GM12878 (cell line): Measurements from ENCODE around the gene MMP11. TPM values are rescaled to one million over a fixed set of nuclear protein-coding genes. Genes with fewer than 3 reads are reported as not detected.
A peak's percentile ranks its signal among the peaks of the same experiment; 100 is the strongest.

Experiments used
- ATAC-seq: fragments of 200-7000 bp; cut with Tn5 transposase; 3 replicates; pipeline ENCODE4 v1.9.1; 2020; ENCODE audit warnings: mild to moderate bottlenecking, moderate library complexity
- BruUV-seq: library from RNA; stranded (reverse); fragments of 400-500 nt; replicated peaks from 2 replicates; lab custom pipeline; 2021; lab: Mats Ljungman, UMichigan
- CTCF ChIA-PET: fragments of 300-600 bp; sonication (Branson Sonifier 250); formaldehyde crosslinking; extraction: SDS; loops from one replicate; lab custom pipeline; 2021; ENCODE audit warnings: inconsistent platforms; lab: Yijun Ruan, JAX
- POLR2A ChIA-PET: fragments of 350-600 bp; formaldehyde crosslinking; extraction: SDS; loops from one replicate; lab custom pipeline; 2021; ENCODE audit warnings: inconsistent platforms; lab: Charles Lee
- RAD21 ChIA-PET: fragments of 300-600 bp; sonication (Branson Sonifier 250); formaldehyde crosslinking; loops from one replicate; lab custom pipeline; 2023; ENCODE audit warnings: antibody characterized with exemption; ENCODE audit not compliant: unreplicated experiment; lab: Charles Lee
- SMC1A ChIA-PET: fragments of 300-600 bp; sonication (Branson Sonifier 250); formaldehyde crosslinking; loops from one replicate; lab custom pipeline; 2023; ENCODE audit not compliant: unreplicated experiment, uncharacterized antibody; lab: Charles Lee
- DNase-seq: peaks from one replicate; pipeline ENCODE4 v3.0.0-alpha.2; 2011; ENCODE audit warnings: low read depth, low spot score
- FAIRE-seq: peaks from 3 replicates; lab custom pipeline; 2011; peaks lifted over from hg19 to GRCh38; lab: Jason Lieb, UNC
- H2AFZ ChIP-seq: 2 replicates; pipeline ENCODE4 v1.6.0; 2011; ENCODE audit warnings: low read depth, low read length, control low read depth; ENCODE audit not compliant: control insufficient read depth
- H3K27ac ChIP-seq: 2 replicates; pipeline ENCODE4 v1.5.1; 2011; ENCODE audit warnings: control low read depth; ENCODE audit not compliant: control insufficient read depth, insufficient read depth
- H3K27me3 ChIP-seq, 2 experiments: replicated peaks in 1 of 2; 2 replicates each; pipeline versions ENCODE4 v1.6.0 to v1.6.1; 2011; ENCODE audit warnings: low read length in 1 of 2; ENCODE audit not compliant: control insufficient read depth in 2 of 2, insufficient read depth in 2 of 2
- H3K36me3 ChIP-seq, 2 experiments: 2 replicates each; pipeline ENCODE4 v1.5.1; 2011; ENCODE audit warnings: low read length in 1 of 2; ENCODE audit not compliant: control insufficient read depth in 2 of 2, insufficient read depth in 2 of 2
- H3K4me1 ChIP-seq: 2 replicates; pipeline ENCODE4 v1.6.1; 2011; ENCODE audit warnings: mild to moderate bottlenecking, low read length, moderate library complexity, mixed read lengths; ENCODE audit not compliant: control insufficient read depth, insufficient read depth
- H3K4me2 ChIP-seq: 2 replicates; pipeline ENCODE4 v1.6.0; 2011; ENCODE audit warnings: control low read depth; ENCODE audit not compliant: control insufficient read depth, insufficient read depth
- H3K4me3 ChIP-seq: fragments of 200-600 bp; sonication (generic); 2 replicates; pipeline ENCODE4 v1.5.1; 2016
- H3K79me2 ChIP-seq: 2 replicates; pipeline ENCODE4 v1.6.0; 2011; ENCODE audit warnings: low read length; ENCODE audit not compliant: control insufficient read depth, insufficient read depth
- H3K9ac ChIP-seq: 2 replicates; pipeline ENCODE4 v1.8.0; 2011; ENCODE audit warnings: low read length, control low read depth, mixed read lengths; ENCODE audit not compliant: control insufficient read depth, insufficient read depth
- H3K9me3 ChIP-seq: replicated peaks from 3 replicates; pipeline ENCODE4 v1.5.1; 2011; ENCODE audit warnings: mild to moderate bottlenecking, low read length; ENCODE audit not compliant: control insufficient read depth, insufficient read depth
- H4K20me1 ChIP-seq: 2 replicates; pipeline ENCODE4 v1.6.0; 2011; ENCODE audit not compliant: control insufficient read depth, insufficient read depth
- BCLAF1 ChIP-seq: fragments of 450-650 bp; IDR thresholded peaks from 2 replicates; pipeline ENCODE4 v1.6.1; 2017; ENCODE audit warnings: antibody characterized with exemption, mild to moderate bottlenecking, moderate library complexity
- CEBPB ChIP-seq, 2 experiments: fragments of 150-350 bp in 1 of 2; IDR thresholded peaks; 2 replicates each; pipeline ENCODE4 v1.6.1; 2012 to 2014; ENCODE audit warnings: low read depth in 2 of 2, low read length in 2 of 2, borderline replicate concordance in 1 of 2, inconsistent platforms in 1 of 2
- CHD4 ChIP-seq: fragments of 200-600 bp; sonication (generic); IDR thresholded peaks from 2 replicates; pipeline ENCODE4 v1.6.1; 2016; ENCODE audit warnings: mild to moderate bottlenecking
- CUX1 ChIP-seq: IDR thresholded peaks from 2 replicates; pipeline ENCODE4 v1.6.1; 2012; ENCODE audit warnings: improper control_type of control experiment, low read depth, low read length; ENCODE audit not compliant: insufficient replicate concordance
- HDAC2 ChIP-seq: fragments of 200-600 bp; sonication (generic); IDR thresholded peaks from 2 replicates; pipeline ENCODE4 v1.6.1; 2017
- JUND ChIP-seq: IDR thresholded peaks from 2 replicates; pipeline ENCODE4 v1.6.1; 2012; ENCODE audit warnings: low read depth, mild to moderate bottlenecking, low read length, improper control_type of control experiment, moderate library complexity
- MEF2B ChIP-seq: fragments of 450-650 bp; IDR thresholded peaks from 2 replicates; pipeline ENCODE4 v1.6.1; 2018; ENCODE audit warnings: mild to moderate bottlenecking, moderate library complexity; ENCODE audit not compliant: partially characterized antibody, poor library complexity, severe bottlenecking
- NR2C2 ChIP-seq: IDR thresholded peaks from 2 replicates; pipeline ENCODE4 v1.6.1; 2011; ENCODE audit warnings: borderline replicate concordance, low read depth; ENCODE audit not compliant: control insufficient read depth, insufficient read length
- ZNF274 ChIP-seq: IDR thresholded peaks from one replicate; pipeline ENCODE4 v1.8.0; 2011; ENCODE audit not compliant: insufficient read length, insufficient read depth
- WGBS: methylation state at CpG from one replicate; pipeline ENCODE4 v1.1.6; 2016; ENCODE audit warnings: low lambda C conversion rate; ENCODE audit not compliant: insufficient replicate concordance, insufficient coverage; ENCODE audit errors: missing lambda C conversion rate; 5-methylcytosine and 5-hydroxymethylcytosine counted together
- in situ Hi-C: fragments of 300-500 bp; cut with MboI; formaldehyde crosslinking; loops from 9 replicates; pipeline ENCODE4 v1.14.3; 2018; ENCODE audit warnings: mixed read lengths
- intact Hi-C: fragments of 100-400 bp; cut with micrococcal nuclease; formaldehyde crosslinking; loops from one replicate; pipeline ENCODE4 v1.14.2; 2022; ENCODE audit not compliant: unreplicated experiment
- polyA plus RNA-seq, 11 experiments: library from polyadenylated mRNA; depleted of rRNA in 4 of 11; unstranded in 6 of 11; stranded (reverse) in 5 of 11; fragments of >200 nt; fragmentation: Nextera tagmentation in 4 of 11; fragmentation: Illumina TruSeq in 1 of 11; extraction: Ambion mirVana in 4 of 11; extraction: Trizol in 1 of 11; gene quantifications; 1 replicate in 1 of 11; 2 replicates in 10 of 11; pipeline versions ENCODE4 v1.2.1 to v1.2.3, GENCODE V29; 2011 to 2016; ENCODE audit warnings: inconsistent platforms in 2 of 11, missing spikeins in 2 of 11, low read depth in 1 of 11
- total RNA-seq, 4 experiments: library from RNA; depleted of rRNA in 3 of 4; stranded (reverse); fragments of >200 nt in 3 of 4; fragmentation: Illumina TruSeq in 1 of 4; extraction: Trizol in 1 of 4; gene quantifications; 2 replicates each; pipeline versions ENCODE4 v1.2.1 to v1.2.3, GENCODE V29; 2013 to 2021
- TF ChIP-seq, protein P1 (sequence below): IDR thresholded peaks from 2 replicates; pipeline ENCODE4 v1.6.1; 2011; ENCODE audit warnings: borderline replicate concordance, low read depth, mild to moderate bottlenecking, moderate library complexity, mixed read lengths, low read length; ENCODE audit not compliant: insufficient read depth; ENCODE audit errors: extremely low read length
- TF ChIP-seq, protein P2 (sequence below): fragments of 450-650 bp; IDR thresholded peaks from 2 replicates; pipeline ENCODE4 v1.6.1; 2014; ENCODE audit warnings: mild to moderate bottlenecking

The MMP11 gene
- total and polyA plus RNA-seq, 10 of the 15 experiments (the other 5 are each of a cell fraction or from before 2014, with no cell fraction given): 0.03 to 1.1 (median 0.31) TPM; not detected in 2

GRCh38 chr22:23817146-23817545 lies 44.5 kb downstream of the MMP11 start:
- no peak for DNase-seq
- Histone ChIP-seq H3K4me3 (no peak overlapping the region), H3K79me2 (no peaks in the 10 kb centered on the region), H3K4me1 (no peaks in the 10 kb centered on the region), H3K27me3 (no peaks in the 10 kb centered on the region), H4K20me1 (no peaks in the 10 kb centered on the region; the same call in 1 of the 2 replicates), H3K9ac (no peak overlapping the region), H3K36me3 (peaks cover 11 to 34% of the 10 kb centered on the region in 2 experiments), H3K9me3 (no peaks in the 10 kb centered on the region), H2AFZ (no peak overlapping the region), H3K4me2 (no peak overlapping the region), H3K27ac (no peak overlapping the region)
- ChIA-PET SMC1A (interaction anchor here (1.1 kb wide), 1 partner anchor 11 kb away, joined by 3 read pairs; no protein-coding TSS in a partner anchor), RAD21 (no interaction called here), CTCF (no interaction called here), POLR2A (no interaction called here)
- no peak for FAIRE-seq
- in situ Hi-C loops (no loop called here), intact Hi-C loops (no loop called here)
- no peak for ATAC-seq
- 98% methylated on average over 6 of the region's 6 CpGs for WGBS
- TSS peak; percentile 35 for BruUV-seq
- no peak for TF ChIP-seq MEF2B
- TF ChIP-seq HDAC2: no peak
- no peak for TF ChIP-seq JUND
- TF ChIP-seq CEBPB (IDR thresholded peaks at IDR 0.05; ENCODE audit: borderline replicate concordance in 1 of 2, low read depth in 2 of 2, low read length in 2 of 2): no peak
- TF ChIP-seq BCLAF1: no peak
- TF ChIP-seq NR2C2: no peak
- no peak for TF ChIP-seq ZNF274
- TF ChIP-seq, protein P1, sequence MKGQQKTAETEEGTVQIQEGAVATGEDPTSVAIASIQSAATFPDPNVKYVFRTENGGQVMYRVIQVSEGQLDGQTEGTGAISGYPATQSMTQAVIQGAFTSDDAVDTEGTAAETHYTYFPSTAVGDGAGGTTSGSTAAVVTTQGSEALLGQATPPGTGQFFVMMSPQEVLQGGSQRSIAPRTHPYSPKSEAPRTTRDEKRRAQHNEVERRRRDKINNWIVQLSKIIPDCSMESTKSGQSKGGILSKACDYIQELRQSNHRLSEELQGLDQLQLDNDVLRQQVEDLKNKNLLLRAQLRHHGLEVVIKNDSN: no peak
- TF ChIP-seq CUX1: no peak
- TF ChIP-seq CHD4: no peak
- TF ChIP-seq, protein P2, sequence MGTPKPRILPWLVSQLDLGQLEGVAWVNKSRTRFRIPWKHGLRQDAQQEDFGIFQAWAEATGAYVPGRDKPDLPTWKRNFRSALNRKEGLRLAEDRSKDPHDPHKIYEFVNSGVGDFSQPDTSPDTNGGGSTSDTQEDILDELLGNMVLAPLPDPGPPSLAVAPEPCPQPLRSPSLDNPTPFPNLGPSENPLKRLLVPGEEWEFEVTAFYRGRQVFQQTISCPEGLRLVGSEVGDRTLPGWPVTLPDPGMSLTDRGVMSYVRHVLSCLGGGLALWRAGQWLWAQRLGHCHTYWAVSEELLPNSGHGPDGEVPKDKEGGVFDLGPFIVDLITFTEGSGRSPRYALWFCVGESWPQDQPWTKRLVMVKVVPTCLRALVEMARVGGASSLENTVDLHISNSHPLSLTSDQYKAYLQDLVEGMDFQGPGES: no peak
